ENCODE measurements around the gene PKD1L1.

- no peak for TF ChIP-seq CTCF (IDR thresholded peaks at IDR 0.05)
- no peak for TF ChIP-seq POLR2A (IDR thresholded peaks at IDR 0.05)
Observed at GRCh38 chr7:47806701-47807103, 141.6 kb downstream of the PKD1L1 start.
